Heart left ventricle (tissue), 13 donors: Measurements from ENCODE around the gene FAM50B.

Experiments
- POLR2A ChIP-seq, 2 donors: fragments of 450-650 bp; IDR thresholded peaks; one replicate each; pipeline ENCODE4 v1.6.1; 2017; ENCODE audit warnings: antibody characterized with exemption in 2 of 2, mild to moderate bottlenecking in 2 of 2, moderate library complexity in 2 of 2
- TF ChIP-seq, protein P1 (sequence below), 12 donors: fragments of 200-600 bp; sonication (generic) in 4 of 12; IDR thresholded peaks; one replicate each; pipeline versions ENCODE4 v1.5.0 to v1.8.0; 2018 to 2022; ENCODE audit warnings: antibody characterized with exemption in 12 of 12, mild to moderate bottlenecking in 5 of 12
- donor health status: ischemic (EF 13 %, LVEDD 7.1; RV severe dilation, severe dysfunction).
- donor health status: DM: no; HTN: yes; CAD: no.
- donor health status: DM: no; HTN: no; CAD: no.
- donor health status: ischemic (EF 25% LVEDD 6.9; RV normal size, moderate dysfunction).
- donor health status: ischemic (EF 25% LVEDD 5.7; RV mildly dilated, moderate dysfunction).
- donor health status: ischemic (EF 35%, LVEDD 5.7; RV mildly dilated, moderate dysfunction).
- donor health status: nonischemic (EF 11% LVEDD 7.7; RV severe dilation, severe dysfunction).
- donor health status: DM: yes; HTN: yes; CAD: no.
- donor health status: PGD.
- donor health status: ischemic (EF 29% LVEDD 5.4; RV normal size, mild dysfunction).
- donor health status: nonischemic (EF 23%, LVEDD 6.1; RV moderate dilation, normal function).

GRCh38 chr6:3831761-3832530 is 17.2 kb upstream of the FAM50B start:
- TF ChIP-seq POLR2A (IDR thresholded peaks at IDR 0.05), result no peak
- TF ChIP-seq, protein P1, sequence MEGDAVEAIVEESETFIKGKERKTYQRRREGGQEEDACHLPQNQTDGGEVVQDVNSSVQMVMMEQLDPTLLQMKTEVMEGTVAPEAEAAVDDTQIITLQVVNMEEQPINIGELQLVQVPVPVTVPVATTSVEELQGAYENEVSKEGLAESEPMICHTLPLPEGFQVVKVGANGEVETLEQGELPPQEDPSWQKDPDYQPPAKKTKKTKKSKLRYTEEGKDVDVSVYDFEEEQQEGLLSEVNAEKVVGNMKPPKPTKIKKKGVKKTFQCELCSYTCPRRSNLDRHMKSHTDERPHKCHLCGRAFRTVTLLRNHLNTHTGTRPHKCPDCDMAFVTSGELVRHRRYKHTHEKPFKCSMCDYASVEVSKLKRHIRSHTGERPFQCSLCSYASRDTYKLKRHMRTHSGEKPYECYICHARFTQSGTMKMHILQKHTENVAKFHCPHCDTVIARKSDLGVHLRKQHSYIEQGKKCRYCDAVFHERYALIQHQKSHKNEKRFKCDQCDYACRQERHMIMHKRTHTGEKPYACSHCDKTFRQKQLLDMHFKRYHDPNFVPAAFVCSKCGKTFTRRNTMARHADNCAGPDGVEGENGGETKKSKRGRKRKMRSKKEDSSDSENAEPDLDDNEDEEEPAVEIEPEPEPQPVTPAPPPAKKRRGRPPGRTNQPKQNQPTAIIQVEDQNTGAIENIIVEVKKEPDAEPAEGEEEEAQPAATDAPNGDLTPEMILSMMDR (IDR thresholded peaks at IDR 0.05), result no peak
